Fibroblast of lung (primary cell): ENCODE measurements around the gene HPDL. TPM values are rescaled to one million over a fixed set of nuclear protein-coding genes. Genes with fewer than 3 reads are reported as not detected.

Source experiments
- DNase-seq, 2 donors: peaks; one replicate each; pipeline versions ENCODE4 v3.0.0 to v3.0.0-alpha.2; 2010; ENCODE audit warnings: low read depth in 2 of 2
- H2AFZ ChIP-seq: 2 replicates; pipeline ENCODE4 v1.5.1; 2012; ENCODE audit warnings: low read length, control low read depth, inconsistent platforms
- H3K27ac ChIP-seq: 2 replicates; pipeline ENCODE4 v1.5.1; 2011; ENCODE audit warnings: low read length, control low read depth; ENCODE audit not compliant: insufficient read depth
- H3K27me3 ChIP-seq: 2 replicates; pipeline ENCODE4 v1.5.1; 2011; ENCODE audit warnings: mild to moderate bottlenecking, low read length; ENCODE audit not compliant: control insufficient read depth, insufficient read depth
- H3K36me3 ChIP-seq: 2 replicates; pipeline ENCODE4 v1.5.1; 2011; ENCODE audit warnings: low read length; ENCODE audit not compliant: control insufficient read depth, insufficient read depth
- H3K4me1 ChIP-seq: 2 replicates; pipeline ENCODE4 v1.5.1; 2011; ENCODE audit warnings: low read length; ENCODE audit not compliant: control insufficient read depth, insufficient read depth; ENCODE audit errors: extremely low read depth
- H3K4me2 ChIP-seq: 2 replicates; pipeline ENCODE4 v1.5.1; 2011; ENCODE audit warnings: low read length, control low read depth; ENCODE audit not compliant: insufficient read depth; ENCODE audit errors: extremely low read depth
- H3K4me3 ChIP-seq, 4 experiments: fragments of 200-600 bp in 1 of 4; sonication (generic) in 1 of 4; replicated peaks in 1 of 4; 2 replicates each; pipeline ENCODE4 v1.5.1; 2011 to 2016; ENCODE audit warnings: low read length in 4 of 4, low read depth in 3 of 4, mild to moderate bottlenecking in 3 of 4, control low read depth in 2 of 4, inconsistent platforms in 1 of 4, mixed read lengths in 1 of 4; ENCODE audit not compliant: insufficient read depth in 1 of 4; ENCODE audit errors: control extremely low read depth in 1 of 4
- H3K79me2 ChIP-seq: 2 replicates; pipeline ENCODE4 v1.5.1; 2012; ENCODE audit warnings: mild to moderate bottlenecking, low read length, inconsistent platforms; ENCODE audit not compliant: control insufficient read depth, insufficient read depth
- H3K9ac ChIP-seq: 2 replicates; pipeline ENCODE4 v1.5.1; 2011; ENCODE audit warnings: mild to moderate bottlenecking, low read length, control low read depth; ENCODE audit not compliant: insufficient read depth
- H3K9me3 ChIP-seq: 2 replicates; pipeline ENCODE4 v1.5.1; 2012; ENCODE audit warnings: low read depth, low read length; ENCODE audit not compliant: control insufficient read depth, insufficient read depth
- H4K20me1 ChIP-seq: 2 replicates; pipeline ENCODE4 v1.5.1; 2011; ENCODE audit warnings: low read length; ENCODE audit not compliant: control insufficient read depth, insufficient read depth; ENCODE audit errors: extremely low read depth
- CTCF ChIP-seq, 2 donors: IDR thresholded peaks in 1 of 2; conservative IDR thresholded peaks in 1 of 2; 1 replicate in 1 of 2; 2 replicates in 1 of 2; pipeline ENCODE4 v1.5.1; 2011 to 2012; ENCODE audit warnings: low read length in 2 of 2, control low read depth in 1 of 2, inconsistent platforms in 1 of 2, low read depth in 1 of 2, mild to moderate bottlenecking in 1 of 2
- EZH2 ChIP-seq: IDR thresholded peaks from 2 replicates; pipeline ENCODE4 v1.5.1; 2012; ENCODE audit warnings: low read length, control low read depth, mild to moderate bottlenecking; ENCODE audit errors: missing control alignments
- polyA plus RNA-seq, 2 donors: library from polyadenylated mRNA; depleted of rRNA in 1 of 2; stranded (reverse) in 1 of 2; unstranded in 1 of 2; fragments of >200 nt; gene quantifications; 2 replicates each; pipeline ENCODE4 v1.2.1, GENCODE V29; 2011 to 2012; ENCODE audit warnings: missing spikeins in 1 of 2
- total RNA-seq: library from RNA; depleted of rRNA; stranded (reverse); fragments of >200 nt; gene quantifications from 2 replicates; pipeline ENCODE4 v1.2.1, GENCODE V29; 2014

HPDL gene
- total and polyA plus RNA-seq, 2 donors (not counting 1 experiment from before 2014, with no cell fraction given) = 0.17 TPM

- TF ChIP-seq EZH2 (no peak), CTCF (conservative IDR thresholded peaks at IDR 0.05 in 1 of 2, IDR thresholded peaks at IDR 0.05 in 1 of 2; ENCODE audit: low read depth in 1 of 2, low read length in 2 of 2) (peak; percentile 48 to 58)
- Histone ChIP-seq H3K27me3 (no peaks in the 10 kb centered on the region), H3K9ac (peak overlapping the region; percentile 83), H3K4me3 (peak overlapping the region; percentile 68 to 72 (median 70)), H3K9me3 (no peaks in the 10 kb centered on the region), H3K36me3 (no peaks in the 10 kb centered on the region), H3K4me2 (peak overlapping the region; percentile 96), H3K79me2 (no peaks in the 10 kb centered on the region), H4K20me1 (no peaks in the 10 kb centered on the region), H3K27ac (peak overlapping the region; percentile 85), H2AFZ (peak overlapping the region; percentile 98), H3K4me1 (peaks cover 4% of the 10 kb centered on the region)
- DNase-seq = peak; percentile 97
Measured at GRCh38 chr1:45303520-45304310, 23.0 kb upstream of the HPDL start.

GRCh38 chr1:45304311-45305081 lies 22.2 kb upstream of the HPDL start:
- Histone ChIP-seq H3K9ac (peak overlapping the region; percentile 83), H3K9me3 (no peaks in the 10 kb centered on the region), H3K79me2 (no peaks in the 10 kb centered on the region), H3K36me3 (no peaks in the 10 kb centered on the region), H2AFZ (peak overlapping the region; percentile 98), H4K20me1 (no peaks in the 10 kb centered on the region), H3K27ac (peak overlapping the region; percentile 85), H3K4me3 (peak overlapping the region; percentile 63 to 70 (median 68)), H3K27me3 (no peaks in the 10 kb centered on the region), H3K4me2 (peak overlapping the region; percentile 96), H3K4me1 (peaks cover 4% of the 10 kb centered on the region)
- TF ChIP-seq CTCF (conservative IDR thresholded peaks at IDR 0.05 in 1 of 2, IDR thresholded peaks at IDR 0.05 in 1 of 2; ENCODE audit: low read depth in 1 of 2, low read length in 2 of 2) (no peak), EZH2 (no peak)
- DNase-seq = peak; percentile 10 to 23

- Histone ChIP-seq H3K4me3 (no peak overlapping the region), H3K9me3 (no peaks in the 10 kb centered on the region), H2AFZ (no peak overlapping the region), H4K20me1 (no peaks in the 10 kb centered on the region), H3K27me3 (no peaks in the 10 kb centered on the region), H3K9ac (no peak overlapping the region), H3K36me3 (no peaks in the 10 kb centered on the region), H3K4me1 (peaks cover 4% of the 10 kb centered on the region), H3K4me2 (no peak overlapping the region), H3K79me2 (no peaks in the 10 kb centered on the region), H3K27ac (no peak overlapping the region)
- no peak for DNase-seq
- TF ChIP-seq EZH2 (no peak), CTCF (conservative IDR thresholded peaks at IDR 0.05 in 1 of 2, IDR thresholded peaks at IDR 0.05 in 1 of 2; ENCODE audit: low read depth in 1 of 2, low read length in 2 of 2) (no peak)
Measured at GRCh38 chr1:45305231-45305630, 21.5 kb upstream of the HPDL start.
